NB4 (cell line): ENCODE measurements around the gene SLC7A10.

Source experiments
- CTCF ChIP-seq: IDR thresholded peaks from one replicate; pipeline ENCODE4 v1.5.1; 2012; ENCODE audit warnings: low read depth, low read length
- POLR2A ChIP-seq: IDR thresholded peaks from 2 replicates; pipeline ENCODE4 v1.6.1; 2011; ENCODE audit warnings: mild to moderate bottlenecking; ENCODE audit not compliant: insufficient read length; ENCODE audit errors: extremely low read depth

- TF ChIP-seq CTCF = no peak
- TF ChIP-seq POLR2A = no peak
Measured at GRCh38 chr19:33240181-33240771, 14.6 kb upstream of the SLC7A10 start.
